ENCODE data around the gene DYNC1LI1. TPM values are rescaled to one million over a fixed set of nuclear protein-coding genes. Genes with fewer than 3 reads are reported as not detected.

The DYNC1LI1 gene
- polyA plus RNA-seq, 1 experiment: 53.4 TPM

DNA sequence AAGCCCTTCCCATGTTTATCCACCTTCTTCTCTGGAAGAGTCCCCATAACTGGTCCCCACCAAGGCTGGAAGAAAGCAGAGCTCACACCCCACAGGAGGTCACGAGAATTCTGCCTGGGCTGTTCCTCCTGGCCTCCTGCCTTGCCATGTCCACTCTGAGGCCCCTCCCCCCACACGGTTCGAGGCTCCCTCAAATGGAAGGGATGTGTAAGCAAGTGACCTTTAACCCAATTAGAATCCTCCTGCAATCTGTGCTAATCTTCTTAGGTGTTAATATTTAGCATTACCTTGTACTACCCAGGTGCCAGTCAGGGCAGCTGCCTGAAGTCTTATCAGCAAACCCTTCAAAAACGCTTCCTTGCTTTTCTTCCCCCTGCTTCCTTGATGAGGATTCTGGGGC is 32.4 kb upstream of the DYNC1LI1 start:
- TF ChIP-seq, protein P1, sequence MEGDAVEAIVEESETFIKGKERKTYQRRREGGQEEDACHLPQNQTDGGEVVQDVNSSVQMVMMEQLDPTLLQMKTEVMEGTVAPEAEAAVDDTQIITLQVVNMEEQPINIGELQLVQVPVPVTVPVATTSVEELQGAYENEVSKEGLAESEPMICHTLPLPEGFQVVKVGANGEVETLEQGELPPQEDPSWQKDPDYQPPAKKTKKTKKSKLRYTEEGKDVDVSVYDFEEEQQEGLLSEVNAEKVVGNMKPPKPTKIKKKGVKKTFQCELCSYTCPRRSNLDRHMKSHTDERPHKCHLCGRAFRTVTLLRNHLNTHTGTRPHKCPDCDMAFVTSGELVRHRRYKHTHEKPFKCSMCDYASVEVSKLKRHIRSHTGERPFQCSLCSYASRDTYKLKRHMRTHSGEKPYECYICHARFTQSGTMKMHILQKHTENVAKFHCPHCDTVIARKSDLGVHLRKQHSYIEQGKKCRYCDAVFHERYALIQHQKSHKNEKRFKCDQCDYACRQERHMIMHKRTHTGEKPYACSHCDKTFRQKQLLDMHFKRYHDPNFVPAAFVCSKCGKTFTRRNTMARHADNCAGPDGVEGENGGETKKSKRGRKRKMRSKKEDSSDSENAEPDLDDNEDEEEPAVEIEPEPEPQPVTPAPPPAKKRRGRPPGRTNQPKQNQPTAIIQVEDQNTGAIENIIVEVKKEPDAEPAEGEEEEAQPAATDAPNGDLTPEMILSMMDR (IDR thresholded peaks at IDR 0.05; ENCODE audit: low read depth, low read length): no peak
- H3K4me3 ChIP-seq (ENCODE audit: low read depth, low read length): no peak overlapping the region
- H3K27ac ChIP-seq (ENCODE audit: low read depth, low read length): no peak overlapping the region
- CTCF ChIA-PET: interaction anchor here (2.0 kb wide), 1 partner anchor 93 kb away, joined by 5 read pairs; no protein-coding TSS in a partner anchor
- DNase-seq (ENCODE audit: low read depth, low spot score): no peak
- H3K9me3 ChIP-seq (ENCODE audit: control insufficient read depth, insufficient read depth, low read length): no peaks in the 10 kb centered on the region
- peaks cover 5% of the 10 kb centered on the region for H3K27me3 ChIP-seq (ENCODE audit: control insufficient read depth, insufficient read depth, low read length)
- POLR2A ChIA-PET: no interaction called here

DNA sequence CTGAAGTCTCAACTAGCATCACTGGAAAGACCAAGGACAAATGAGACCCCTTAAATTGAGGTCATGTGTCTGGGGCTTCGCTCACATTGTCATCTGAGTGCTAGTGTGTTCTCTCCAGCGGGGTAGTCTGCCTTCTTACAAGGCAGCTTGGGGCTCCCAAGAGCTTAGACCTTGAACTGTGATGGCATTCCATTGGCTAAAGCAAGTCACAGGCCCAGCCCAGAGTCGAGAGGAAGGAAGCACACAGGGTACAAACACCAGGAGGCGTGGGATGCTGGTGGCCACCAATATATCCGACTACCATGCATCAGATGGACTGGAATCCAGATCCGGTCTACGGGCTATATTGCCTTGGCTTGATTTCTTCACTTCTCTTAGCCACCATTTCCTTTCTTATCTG is 31.5 kb upstream of the DYNC1LI1 start:
- H3K27me3 ChIP-seq (ENCODE audit: control insufficient read depth, insufficient read depth, low read length): peaks cover 5% of the 10 kb centered on the region
- TF ChIP-seq, protein P1 (IDR thresholded peaks at IDR 0.05; ENCODE audit: low read depth, low read length): no peak
- H3K4me3 ChIP-seq (ENCODE audit: low read depth, low read length): no peak overlapping the region
- H3K27ac ChIP-seq (ENCODE audit: low read depth, low read length): no peak overlapping the region
- no peak for DNase-seq (ENCODE audit: low read depth, low spot score)
- no peaks in the 10 kb centered on the region for H3K9me3 ChIP-seq (ENCODE audit: control insufficient read depth, insufficient read depth, low read length)
- ChIA-PET POLR2A (no interaction called here), CTCF (interaction anchor here (2.0 kb wide), 1 partner anchor 92 kb away, joined by 5 read pairs; no protein-coding TSS in a partner anchor)

DNA sequence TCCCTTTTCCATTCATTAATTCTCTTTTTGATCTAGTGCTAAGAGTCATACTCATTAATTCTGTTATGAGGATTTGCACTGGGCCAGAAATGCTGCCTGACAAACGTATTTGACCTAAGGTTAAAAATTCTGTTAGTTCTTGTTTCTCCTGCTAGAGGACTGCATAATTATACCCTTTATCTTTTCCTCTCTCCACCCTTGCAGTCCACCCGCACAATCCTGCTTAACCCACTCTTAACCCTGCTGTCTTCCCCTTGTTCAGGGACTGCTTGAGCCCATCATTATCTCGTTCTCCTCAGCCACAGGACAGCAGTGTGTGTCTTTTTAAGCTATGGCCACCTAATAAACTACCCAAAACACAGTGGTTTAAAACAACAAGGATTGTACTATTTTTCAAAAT is 31.1 kb upstream of the DYNC1LI1 start:
- TF ChIP-seq, protein P1 (IDR thresholded peaks at IDR 0.05; ENCODE audit: low read depth, low read length): no peak
- Histone ChIP-seq H3K27ac (ENCODE audit: low read depth, low read length) (no peak overlapping the region), H3K27me3 (ENCODE audit: control insufficient read depth, insufficient read depth, low read length) (peaks cover 5% of the 10 kb centered on the region), H3K9me3 (ENCODE audit: control insufficient read depth, insufficient read depth, low read length) (no peaks in the 10 kb centered on the region), H3K4me3 (ENCODE audit: low read depth, low read length) (no peak overlapping the region)
- POLR2A ChIA-PET: no interaction called here
- CTCF ChIA-PET: interaction anchor here (2.0 kb wide), 1 partner anchor 92 kb away, joined by 5 read pairs; no protein-coding TSS in a partner anchor
- no peak for DNase-seq (ENCODE audit: low read depth, low spot score)

DNA sequence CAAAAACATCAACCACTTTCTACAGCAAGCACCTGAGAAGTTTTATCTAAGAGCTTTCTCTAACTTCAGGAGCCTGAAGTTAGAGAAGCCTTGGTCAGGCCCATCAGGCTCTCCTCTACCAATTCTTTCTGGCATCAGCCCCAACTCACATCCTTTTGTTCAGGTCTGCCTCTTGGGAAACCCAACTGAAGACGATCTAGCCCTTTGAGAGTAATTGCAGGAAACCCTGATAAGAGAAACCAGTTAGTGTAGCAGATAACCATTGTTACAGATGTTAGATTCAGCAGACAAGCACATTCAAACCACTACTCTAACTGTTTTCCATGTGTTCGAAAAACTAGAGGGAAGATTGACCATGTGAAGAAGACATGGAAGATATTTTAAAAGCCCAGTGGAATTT is 27.0 kb upstream of the DYNC1LI1 start:
- no peak overlapping the region for H3K27ac ChIP-seq (ENCODE audit: low read depth, low read length)
- H3K27me3 ChIP-seq (ENCODE audit: control insufficient read depth, insufficient read depth, low read length): peaks cover 5% of the 10 kb centered on the region
- TF ChIP-seq, protein P1 (IDR thresholded peaks at IDR 0.05; ENCODE audit: low read depth, low read length): no peak
- H3K9me3 ChIP-seq (ENCODE audit: control insufficient read depth, insufficient read depth, low read length): no peaks in the 10 kb centered on the region; the same call in 1 of the 2 replicates
- ChIA-PET POLR2A (no interaction called here), CTCF (no interaction called here)
- no peak for DNase-seq (ENCODE audit: low read depth, low spot score)
- no peak overlapping the region for H3K4me3 ChIP-seq (ENCODE audit: low read depth, low read length)

DNA sequence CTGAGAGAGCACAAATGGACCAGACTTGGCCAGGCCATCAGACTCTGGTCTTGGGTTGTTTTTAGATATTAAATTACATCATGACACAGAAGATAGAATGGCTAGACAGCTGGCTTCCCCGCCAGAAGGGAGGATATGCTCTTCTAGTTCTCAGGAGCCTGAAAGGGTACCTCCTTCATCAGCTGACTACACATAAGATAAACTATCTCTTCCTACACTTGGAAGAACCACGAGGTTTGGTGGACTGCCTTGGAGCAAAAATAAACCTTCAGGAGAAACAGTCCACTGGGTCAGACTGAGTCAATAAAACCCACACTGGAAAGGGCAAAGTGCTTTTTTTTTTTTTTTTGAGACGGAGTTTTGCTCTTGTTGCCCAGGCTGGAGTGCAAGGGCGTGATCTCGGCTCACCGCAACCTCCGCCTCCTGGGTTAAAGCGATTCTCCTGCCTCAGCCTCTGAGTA is 26.3 kb upstream of the DYNC1LI1 start:
- ChIA-PET CTCF (interaction anchor here (0.5 kb wide), 1 partner anchor 100 kb away, joined by 4 read pairs; no protein-coding TSS in a partner anchor), POLR2A (interaction anchor here (0.7 kb wide), 3 partner anchors 29 to 339 kb away, joined by 3 to 7 read pairs (median 6); no protein-coding TSS in a partner anchor)
- Histone ChIP-seq H3K4me3 (ENCODE audit: low read depth, low read length) (no peak overlapping the region), H3K9me3 (ENCODE audit: control insufficient read depth, insufficient read depth, low read length) (no peaks in the 10 kb centered on the region; the same call in 1 of the 2 replicates), H3K27ac (ENCODE audit: low read depth, low read length) (no peak overlapping the region), H3K27me3 (ENCODE audit: control insufficient read depth, insufficient read depth, low read length) (no peaks in the 10 kb centered on the region)
- peak; percentile 62 for DNase-seq (ENCODE audit: low read depth, low spot score)
- TF ChIP-seq, protein P1 (IDR thresholded peaks at IDR 0.05; ENCODE audit: low read depth, low read length): no peak

Data from AG04450 (cell line).